Spleen (tissue), 7 donors: ENCODE data around the gene SH3GLB2.

Experiments
- POLR2AphosphoS5 ChIP-seq, 3 donors: sonication (generic); formaldehyde crosslinking; IDR thresholded peaks; one replicate each; pipeline ENCODE4 v1.5.1; 2017; ENCODE audit warnings: antibody characterized with exemption in 3 of 3
- TF ChIP-seq, protein P1 (sequence below), 11 experiments: fragments of 200-600 bp in 7 of 11; fragments of 450-650 bp in 4 of 11; sonication (generic) in 4 of 11; IDR thresholded peaks in 8 of 11; conservative IDR thresholded peaks in 3 of 11; 1 replicate in 7 of 11; 2 replicates in 4 of 11; pipeline versions ENCODE4 v1.4.0 to v1.8.0; 2016 to 2021; ENCODE audit warnings: antibody characterized with exemption in 11 of 11, inconsistent platforms in 4 of 11, mild to moderate bottlenecking in 1 of 11
- donor health status: DM: no; HTN: no; CAD: no; lungs with moderate emphysema.
- donor health status: DM: no; HTN: no; CAD: no.
- donor health status: DM: no; HTN: no; CAD: no.

GRCh38 chr9:129040113-129040643 is 12.0 kb upstream of the SH3GLB2 start:
- TF ChIP-seq, protein P1, sequence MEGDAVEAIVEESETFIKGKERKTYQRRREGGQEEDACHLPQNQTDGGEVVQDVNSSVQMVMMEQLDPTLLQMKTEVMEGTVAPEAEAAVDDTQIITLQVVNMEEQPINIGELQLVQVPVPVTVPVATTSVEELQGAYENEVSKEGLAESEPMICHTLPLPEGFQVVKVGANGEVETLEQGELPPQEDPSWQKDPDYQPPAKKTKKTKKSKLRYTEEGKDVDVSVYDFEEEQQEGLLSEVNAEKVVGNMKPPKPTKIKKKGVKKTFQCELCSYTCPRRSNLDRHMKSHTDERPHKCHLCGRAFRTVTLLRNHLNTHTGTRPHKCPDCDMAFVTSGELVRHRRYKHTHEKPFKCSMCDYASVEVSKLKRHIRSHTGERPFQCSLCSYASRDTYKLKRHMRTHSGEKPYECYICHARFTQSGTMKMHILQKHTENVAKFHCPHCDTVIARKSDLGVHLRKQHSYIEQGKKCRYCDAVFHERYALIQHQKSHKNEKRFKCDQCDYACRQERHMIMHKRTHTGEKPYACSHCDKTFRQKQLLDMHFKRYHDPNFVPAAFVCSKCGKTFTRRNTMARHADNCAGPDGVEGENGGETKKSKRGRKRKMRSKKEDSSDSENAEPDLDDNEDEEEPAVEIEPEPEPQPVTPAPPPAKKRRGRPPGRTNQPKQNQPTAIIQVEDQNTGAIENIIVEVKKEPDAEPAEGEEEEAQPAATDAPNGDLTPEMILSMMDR (IDR thresholded peaks at IDR 0.05 in 8 of 11, conservative IDR thresholded peaks at IDR 0.05 in 3 of 11), result no peak
- TF ChIP-seq POLR2AphosphoS5 (IDR thresholded peaks at IDR 0.05), result no peak
